HUES48 (cell line): ENCODE data around the gene KATNA1.

Experiments
- H3K27ac ChIP-seq: one replicate; pipeline ENCODE4 v1.7.0; 2013; ENCODE audit warnings: low read depth, low read length, inconsistent platforms
- H3K27me3 ChIP-seq: 2 replicates; pipeline ENCODE4 v1.6.1; 2013; ENCODE audit warnings: mild to moderate bottlenecking, low read length; ENCODE audit not compliant: control insufficient read depth, insufficient read depth
- H3K36me3 ChIP-seq: 2 replicates; pipeline ENCODE4 v1.6.1; 2013; ENCODE audit warnings: low read length; ENCODE audit not compliant: control insufficient read depth, insufficient read depth
- H3K4me1 ChIP-seq: 2 replicates; pipeline ENCODE4 v1.6.1; 2013; ENCODE audit warnings: mild to moderate bottlenecking, low read length; ENCODE audit not compliant: control insufficient read depth, insufficient read depth
- H3K4me3 ChIP-seq: 2 replicates; pipeline ENCODE4 v1.5.1; 2013; ENCODE audit warnings: mild to moderate bottlenecking, low read depth, low read length
- H3K9ac ChIP-seq: 2 replicates; pipeline ENCODE4 v1.6.1; 2013; ENCODE audit warnings: mild to moderate bottlenecking, low read depth, low read length, moderate library complexity
- H3K9me3 ChIP-seq: 2 replicates; pipeline ENCODE4 v1.6.1; 2013; ENCODE audit warnings: low read length; ENCODE audit not compliant: control insufficient read depth, insufficient read depth

KATNA1 gene

DNA sequence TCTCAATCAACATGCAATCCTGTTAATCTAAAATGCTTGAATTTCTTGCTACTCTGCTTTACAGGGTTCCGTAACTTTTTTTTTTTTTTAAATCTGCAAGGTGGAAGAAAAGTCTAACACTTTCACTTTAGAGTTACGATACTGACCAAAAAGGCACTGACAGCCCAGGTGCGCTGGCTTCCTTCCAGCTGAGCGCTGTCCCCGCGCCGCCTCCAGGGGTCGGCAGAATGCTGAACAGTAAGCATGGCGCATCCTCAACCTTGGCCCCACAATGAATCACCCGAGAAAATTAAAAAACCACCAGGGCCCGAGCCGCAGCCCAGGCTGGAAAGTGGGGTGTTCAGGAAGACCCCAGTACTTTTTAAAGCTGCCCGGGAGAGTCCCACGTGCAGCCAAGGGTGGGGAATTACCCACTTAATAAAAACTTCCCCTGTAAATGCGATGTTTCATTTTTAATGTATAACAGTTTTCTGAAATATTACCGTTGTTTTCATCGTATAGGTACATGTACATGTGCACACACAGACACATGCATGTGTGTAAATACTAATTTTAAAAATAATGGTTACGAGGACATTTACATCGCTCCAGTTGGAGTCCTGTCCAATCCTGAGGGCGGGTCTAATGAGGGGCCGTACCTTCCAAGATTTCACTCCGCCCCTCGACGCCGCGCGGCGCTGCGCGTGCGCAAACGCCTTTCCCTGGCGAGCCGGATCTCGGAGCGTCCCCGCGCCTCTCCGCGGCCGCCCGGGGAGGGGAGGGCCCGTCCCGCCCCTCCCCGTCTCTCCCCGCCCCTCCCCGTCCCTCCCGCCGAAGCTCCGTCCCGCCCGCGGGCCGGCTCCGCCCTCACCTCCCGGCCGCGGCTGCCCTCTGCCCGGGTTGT, 82.7 kb downstream of the KATNA1 start, which contains the start of gene GINM1:
GINM1 (plus strand) TSS at position 849 of the 883 bp plus-strand sequence. CDS start 40 bp downstream, outside the sequence.
- Histone ChIP-seq H3K4me3 (peak within 1 kb of the TSS; percentile 94), H3K27ac (peak within 1 kb of the TSS; percentile 91), H3K4me1 (peaks cover 6% of the 10 kb centered on the region), H3K9me3 (no peaks in the 10 kb centered on the region), H3K36me3 (no peaks in the 10 kb centered on the region), H3K27me3 (no peaks in the 10 kb centered on the region), H3K9ac (peak within 1 kb of the TSS; percentile 94)

DNA sequence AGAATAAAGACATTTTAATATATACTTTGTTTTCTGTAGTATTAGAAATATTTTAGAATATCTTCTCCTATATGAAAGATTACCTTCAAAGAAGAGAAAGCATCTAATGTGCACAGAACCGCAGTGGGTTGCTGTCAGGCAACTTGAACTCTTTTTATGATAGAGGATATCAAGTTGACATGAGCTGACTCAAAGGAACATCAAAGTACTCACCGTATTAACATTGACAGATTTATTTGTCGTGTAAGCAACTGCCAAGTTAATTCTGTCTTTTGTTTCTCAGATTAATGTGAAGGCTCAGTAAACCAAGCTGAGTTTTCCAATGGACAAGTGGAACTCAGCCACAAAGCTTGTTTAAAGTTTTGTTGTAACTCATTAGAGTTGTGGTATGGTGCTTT, 84.6 kb downstream of the KATNA1 start:
- Histone ChIP-seq H3K36me3 (no peaks in the 10 kb centered on the region), H3K4me1 (peaks cover 6% of the 10 kb centered on the region), H3K9me3 (no peaks in the 10 kb centered on the region), H3K27ac (no peak overlapping the region), H3K4me3 (no peak overlapping the region), H3K9ac (no peak overlapping the region), H3K27me3 (peaks cover 3% of the 10 kb centered on the region; the same call in 1 of the 2 replicates)

DNA sequence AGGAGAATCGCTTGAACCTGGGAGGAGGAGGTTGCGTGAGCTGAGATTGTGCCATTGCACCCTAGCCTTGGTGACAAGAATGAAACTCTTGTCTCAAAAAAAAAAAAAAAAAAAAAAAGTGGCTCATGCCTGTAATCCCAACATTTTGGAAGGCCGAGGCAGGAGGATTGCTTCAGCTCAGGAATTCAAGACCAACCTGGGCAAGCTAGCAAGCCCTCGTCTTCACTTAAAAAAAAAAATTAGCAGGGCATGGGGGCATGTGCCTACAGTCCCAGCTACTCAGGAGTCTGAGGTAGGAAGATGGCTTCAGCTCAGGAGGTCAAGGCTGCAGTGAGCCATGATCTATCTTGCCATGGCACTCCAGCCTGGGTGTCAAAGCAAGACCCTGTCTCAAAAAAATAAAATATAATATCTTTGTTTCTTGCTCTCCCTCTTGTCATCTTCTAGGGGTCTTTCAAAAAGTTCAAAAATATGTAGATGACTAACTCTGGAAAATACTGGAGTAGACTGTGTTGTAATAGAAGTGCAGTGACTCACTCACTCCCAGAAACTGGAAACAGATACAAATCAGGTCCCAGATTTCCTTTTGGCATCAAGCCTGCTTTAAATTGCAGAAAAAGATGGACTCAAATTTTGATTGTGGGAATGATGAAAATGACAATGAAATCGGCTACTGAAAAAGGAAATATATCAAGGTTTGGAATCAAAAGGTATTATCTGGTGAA, 85.1 kb downstream of the KATNA1 start:
- no peak overlapping the region for H3K4me3 ChIP-seq
- H3K4me1 ChIP-seq: peaks cover 6% of the 10 kb centered on the region
- H3K9ac ChIP-seq: no peak overlapping the region
- H3K36me3 ChIP-seq: no peaks in the 10 kb centered on the region
- no peaks in the 10 kb centered on the region for H3K9me3 ChIP-seq
- H3K27ac ChIP-seq: no peak overlapping the region
- peaks cover 3% of the 10 kb centered on the region; the same call in 1 of the 2 replicates for H3K27me3 ChIP-seq

DNA sequence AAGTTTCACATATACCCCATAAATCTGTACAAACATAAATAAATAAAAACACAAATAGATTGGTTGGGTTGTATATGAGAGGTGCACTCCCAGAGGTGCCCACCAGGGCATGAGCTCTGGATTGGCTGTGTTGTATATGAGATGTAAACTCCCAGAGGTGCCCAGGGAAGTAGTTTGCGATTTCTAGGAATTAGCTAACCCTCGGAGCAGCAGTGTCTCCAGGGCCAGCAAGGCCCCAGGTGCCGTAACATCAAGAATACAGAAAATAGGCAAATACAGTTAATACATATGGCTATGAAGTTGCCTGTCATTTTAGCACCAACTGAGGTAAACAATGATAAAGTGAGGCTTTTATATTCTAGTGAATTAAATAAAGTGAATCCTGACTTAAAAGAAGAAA, 87.8 kb downstream of the KATNA1 start:
- Histone ChIP-seq H3K4me1 (no peaks in the 10 kb centered on the region), H3K4me3 (no peak overlapping the region), H3K36me3 (no peaks in the 10 kb centered on the region), H3K27me3 (peaks cover 3% of the 10 kb centered on the region; the same call in 1 of the 2 replicates), H3K27ac (no peak overlapping the region), H3K9ac (no peak overlapping the region), H3K9me3 (no peaks in the 10 kb centered on the region)

DNA sequence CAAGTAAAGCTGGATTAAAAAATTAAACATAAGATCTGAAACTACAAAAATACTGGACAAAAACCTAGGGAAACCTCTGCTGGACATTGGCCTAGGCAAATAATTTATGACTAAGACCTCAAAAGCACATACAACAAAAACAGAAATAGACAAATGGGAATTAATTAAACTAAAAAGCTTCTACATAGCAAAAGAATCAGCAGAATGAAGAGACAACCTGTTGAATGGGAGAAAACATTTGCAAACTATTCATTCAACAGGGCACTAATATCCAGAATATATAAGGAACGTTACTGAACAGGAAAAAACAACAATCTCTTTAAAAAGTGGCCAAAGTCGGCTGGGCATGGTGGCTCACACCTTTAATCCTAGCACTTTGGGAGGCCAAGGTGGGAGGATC, 89.1 kb downstream of the KATNA1 start:
- Histone ChIP-seq H3K36me3 (no peaks in the 10 kb centered on the region), H3K9ac (no peak overlapping the region), H3K9me3 (no peaks in the 10 kb centered on the region), H3K27me3 (peaks cover 3% of the 10 kb centered on the region; the same call in 1 of the 2 replicates), H3K27ac (no peak overlapping the region), H3K4me3 (no peak overlapping the region), H3K4me1 (no peaks in the 10 kb centered on the region)

DNA sequence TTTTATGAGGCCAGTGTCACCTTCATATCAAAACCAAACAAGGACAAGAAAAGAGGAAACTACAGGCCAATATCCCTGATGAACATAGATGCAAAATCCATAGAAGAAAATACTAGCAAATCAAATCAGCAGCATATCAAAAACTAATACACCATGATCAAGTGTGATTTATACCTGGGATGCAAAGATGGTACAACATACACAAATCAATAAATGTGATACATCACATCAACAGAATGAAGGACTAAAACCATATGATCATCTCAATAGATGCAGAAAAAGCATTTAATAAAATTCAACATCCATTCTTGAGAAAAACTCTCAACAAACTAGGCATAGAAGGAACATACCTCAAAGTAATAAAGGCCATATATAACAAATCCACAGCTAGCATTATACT, 90.5 kb downstream of the KATNA1 start:
- H3K9me3 ChIP-seq: no peaks in the 10 kb centered on the region
- H3K4me3 ChIP-seq: no peak overlapping the region
- H3K36me3 ChIP-seq: no peaks in the 10 kb centered on the region
- H3K27ac ChIP-seq: no peak overlapping the region
- peaks cover 3% of the 10 kb centered on the region; the same call in 1 of the 2 replicates for H3K27me3 ChIP-seq
- no peak overlapping the region for H3K9ac ChIP-seq
- H3K4me1 ChIP-seq: no peaks in the 10 kb centered on the region

DNA sequence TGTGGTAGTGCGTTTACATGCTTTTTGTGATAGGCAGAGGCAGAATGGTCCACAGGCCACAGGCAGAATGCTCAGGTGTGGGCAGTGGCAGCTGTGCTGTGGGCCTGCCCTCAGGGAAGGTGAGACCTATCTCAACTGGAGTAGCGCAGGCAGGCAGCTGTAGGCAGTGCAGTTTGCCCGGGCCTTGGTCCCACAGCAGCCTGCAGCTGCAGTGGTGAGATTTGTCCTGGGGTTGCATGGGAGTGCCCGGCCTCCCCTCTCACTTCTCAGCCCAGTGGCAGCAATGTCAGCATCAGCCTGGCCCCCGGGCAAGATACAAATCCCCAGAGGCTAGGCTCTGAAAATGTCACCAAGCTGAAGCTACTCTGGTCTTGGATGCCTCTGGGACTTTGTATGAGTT, 96.6 kb downstream of the KATNA1 start:
- Histone ChIP-seq H3K4me1 (no peaks in the 10 kb centered on the region), H3K27ac (no peak overlapping the region), H3K9ac (no peak overlapping the region), H3K27me3 (no peaks in the 10 kb centered on the region; the same call in 1 of the 2 replicates), H3K36me3 (no peaks in the 10 kb centered on the region), H3K4me3 (no peak overlapping the region), H3K9me3 (no peaks in the 10 kb centered on the region)

DNA sequence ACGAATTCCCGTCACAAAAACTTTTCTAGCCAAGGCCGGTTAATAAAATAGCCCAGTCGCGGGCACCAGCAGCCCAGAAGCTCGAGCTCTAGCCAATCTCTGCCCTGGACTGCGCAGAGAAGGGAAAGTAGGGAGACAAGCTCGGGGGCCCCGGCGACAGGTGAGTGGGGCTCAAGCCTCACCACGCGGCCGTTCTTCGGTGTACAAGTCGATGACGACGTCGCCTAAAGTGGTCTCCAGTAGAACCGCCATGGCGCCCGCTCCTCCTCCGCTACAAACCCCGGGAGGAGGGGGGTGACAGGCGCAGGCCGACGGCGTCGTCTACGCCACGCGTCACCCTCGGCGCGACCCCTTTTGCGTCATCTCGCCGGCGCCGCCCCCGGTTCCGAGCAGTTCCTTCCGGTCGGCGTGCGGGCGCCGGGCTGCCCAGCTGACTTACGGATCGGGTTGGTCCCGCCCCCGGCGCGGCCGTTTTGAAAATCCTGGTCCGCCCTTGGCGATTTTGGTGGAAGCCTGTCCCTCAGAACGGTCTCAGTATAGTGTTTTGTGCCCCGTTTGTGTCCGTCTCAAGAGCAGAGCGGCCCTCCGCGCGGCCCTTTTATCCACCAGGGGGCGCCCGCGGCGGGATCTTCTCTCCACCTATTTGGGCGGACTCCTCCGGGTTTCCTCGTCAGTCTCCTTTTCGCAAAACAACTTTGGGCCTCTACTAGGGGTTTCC, 102.6 kb downstream of the KATNA1 start, which contains the start of gene PPIL4:
PPIL4 (minus strand) TSS at position 290 of the 718 bp plus-strand sequence; CDS start at position 252, 38 bp downstream.
- peak within 1 kb of the TSS; percentile 97 for H3K27ac ChIP-seq
- peaks cover 8% of the 10 kb centered on the region for H3K4me1 ChIP-seq
- H3K27me3 ChIP-seq: no peaks in the 10 kb centered on the region

DNA sequence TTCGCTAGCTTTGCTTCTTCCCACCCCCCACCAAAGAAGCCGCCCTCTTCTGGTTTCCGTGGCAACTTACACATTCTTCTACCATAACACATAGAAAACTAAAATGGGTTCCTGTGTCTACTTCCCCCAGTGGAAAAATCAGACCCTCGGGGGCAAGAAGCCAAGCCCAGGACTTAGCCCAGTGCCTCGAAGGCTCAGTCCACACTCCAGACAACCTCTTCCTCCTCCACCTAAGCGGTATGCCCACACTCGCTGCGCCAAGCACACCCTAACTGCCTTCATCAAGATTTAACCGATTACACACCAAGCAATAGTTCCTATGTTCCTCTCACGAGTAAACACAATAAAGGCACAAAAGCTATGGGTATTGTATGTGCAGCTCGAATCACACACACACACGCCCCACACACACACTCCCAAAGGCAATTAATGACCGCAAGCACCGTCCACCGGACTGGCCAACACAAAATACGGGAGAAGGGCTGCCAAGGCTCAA, 103.2 kb downstream of the KATNA1 start:
- H3K9ac ChIP-seq: peak overlapping the region; percentile 86
- H3K4me1 ChIP-seq: peaks cover 8% of the 10 kb centered on the region
- peak overlapping the region; percentile 85 for H3K4me3 ChIP-seq
- H3K9me3 ChIP-seq: no peaks in the 10 kb centered on the region
- peak overlapping the region; percentile 97 for H3K27ac ChIP-seq
- no peaks in the 10 kb centered on the region for H3K27me3 ChIP-seq
- peaks cover 7% of the 10 kb centered on the region for H3K36me3 ChIP-seq

More for the DNA sequence above, 102.6 kb downstream of the KATNA1 start, which contains the start of gene PPIL4:
- Histone ChIP-seq H3K4me3 (peak within 1 kb of the TSS; percentile 85), H3K9me3 (no peaks in the 10 kb centered on the region), H3K36me3 (peaks cover under 1% of the 10 kb centered on the region), H3K9ac (peak within 1 kb of the TSS; percentile 90)
